Measurements from ENCODE around the gene LY6G6D.

LY6G6D gene, protein sequence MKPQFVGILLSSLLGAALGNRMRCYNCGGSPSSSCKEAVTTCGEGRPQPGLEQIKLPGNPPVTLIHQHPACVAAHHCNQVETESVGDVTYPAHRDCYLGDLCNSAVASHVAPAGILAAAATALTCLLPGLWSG

DNA sequence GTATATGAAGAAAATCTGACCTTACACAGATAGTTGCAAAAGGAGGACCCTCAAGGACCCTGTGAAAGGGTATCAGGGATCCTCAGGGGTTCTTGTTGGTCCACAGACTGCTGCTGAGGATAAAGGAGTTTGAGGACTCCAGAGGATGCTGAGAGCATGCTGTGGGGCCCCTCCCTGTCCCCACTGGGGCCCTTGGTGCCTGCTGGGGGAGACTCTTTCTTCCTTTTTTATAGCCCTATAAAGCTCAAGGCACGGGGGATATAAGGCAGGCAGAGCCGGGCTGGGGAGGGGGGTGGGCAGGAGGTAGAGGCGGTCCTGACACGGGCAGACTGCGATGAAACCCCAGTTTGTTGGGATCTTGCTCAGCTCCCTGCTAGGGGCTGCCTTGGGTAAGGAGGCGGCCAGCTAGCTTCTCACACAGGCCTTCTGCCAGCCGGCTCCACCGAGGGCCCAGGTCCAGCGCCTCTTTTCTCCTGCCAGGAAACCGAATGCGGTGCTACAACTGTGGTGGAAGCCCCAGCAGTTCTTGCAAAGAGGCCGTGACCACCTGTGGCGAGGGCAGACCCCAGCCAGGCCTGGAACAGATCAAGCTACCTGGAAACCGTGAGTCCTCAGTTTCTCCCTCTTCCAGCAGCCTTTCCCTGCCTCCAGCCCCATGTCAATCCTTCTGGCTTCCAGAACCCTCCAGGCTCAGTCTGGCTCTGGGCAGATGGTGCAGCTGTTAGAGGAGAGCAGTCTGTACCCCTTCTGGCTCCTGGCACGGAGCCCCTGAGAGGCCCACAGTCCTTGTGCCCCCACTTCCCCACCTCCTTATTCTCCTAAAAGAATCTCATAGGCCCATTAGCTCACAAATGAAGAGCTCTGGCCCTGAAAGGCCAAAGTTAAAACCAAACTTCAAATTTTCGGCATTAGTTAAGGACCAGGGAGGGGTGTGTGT lies at the start of gene LY6G6D:
Gene LY6G6D, plus strand, starts transcription at position 327 of the 937 bp plus-strand sequence. Its CDS starts 8 bp downstream, at position 335.
- no peak for DNase-seq (ENCODE audit: low spot score)

DNA sequence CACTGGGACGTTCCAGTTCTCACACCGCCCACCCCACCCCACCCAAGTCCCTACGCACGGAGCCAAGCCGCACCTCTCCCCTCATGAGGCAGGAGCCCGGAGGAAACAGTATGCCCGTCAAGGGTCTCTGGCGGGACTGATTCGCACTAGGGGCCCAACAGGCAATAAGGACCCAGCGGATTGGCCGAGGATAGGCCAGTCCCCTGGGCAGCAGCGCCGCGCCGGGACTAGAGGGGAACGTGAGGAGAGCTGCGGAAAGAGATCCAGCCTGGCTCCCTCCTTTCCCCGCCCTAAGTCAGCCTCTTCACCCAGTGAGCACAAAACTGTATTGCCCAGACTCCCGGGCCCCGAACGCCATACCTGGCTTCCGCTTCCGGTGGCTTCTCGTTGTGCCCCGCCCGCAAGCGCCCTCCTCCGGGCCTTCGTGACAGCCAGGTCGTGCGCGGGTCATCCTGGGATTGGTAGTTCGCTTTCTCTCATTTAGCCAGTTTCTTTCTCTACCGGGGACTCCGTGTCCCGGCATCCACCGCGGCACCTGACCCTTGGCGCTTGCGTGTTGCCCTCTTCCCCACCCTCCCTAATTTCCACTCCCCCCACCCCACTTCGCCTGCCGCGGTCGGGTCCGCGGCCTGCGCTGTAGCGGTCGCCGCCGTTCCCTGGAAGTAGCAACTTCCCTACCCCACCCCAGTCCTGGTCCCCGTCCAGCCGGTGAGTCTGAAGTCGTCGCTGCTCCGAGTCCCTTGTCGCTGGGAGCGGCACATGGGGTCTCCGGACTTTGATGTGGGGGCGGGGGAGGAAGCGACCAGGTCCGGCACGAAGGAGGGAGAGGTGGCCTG lies 49.4 kb upstream of the LY6G6D start, which contains the start of gene CSNK2B:
Gene CSNK2B, plus strand, starts transcription at position 580 of the 836 bp plus-strand sequence. CDS start 752 bp downstream, outside the sequence.
- peak; percentile 97 for DNase-seq (ENCODE audit: low spot score)

DNA sequence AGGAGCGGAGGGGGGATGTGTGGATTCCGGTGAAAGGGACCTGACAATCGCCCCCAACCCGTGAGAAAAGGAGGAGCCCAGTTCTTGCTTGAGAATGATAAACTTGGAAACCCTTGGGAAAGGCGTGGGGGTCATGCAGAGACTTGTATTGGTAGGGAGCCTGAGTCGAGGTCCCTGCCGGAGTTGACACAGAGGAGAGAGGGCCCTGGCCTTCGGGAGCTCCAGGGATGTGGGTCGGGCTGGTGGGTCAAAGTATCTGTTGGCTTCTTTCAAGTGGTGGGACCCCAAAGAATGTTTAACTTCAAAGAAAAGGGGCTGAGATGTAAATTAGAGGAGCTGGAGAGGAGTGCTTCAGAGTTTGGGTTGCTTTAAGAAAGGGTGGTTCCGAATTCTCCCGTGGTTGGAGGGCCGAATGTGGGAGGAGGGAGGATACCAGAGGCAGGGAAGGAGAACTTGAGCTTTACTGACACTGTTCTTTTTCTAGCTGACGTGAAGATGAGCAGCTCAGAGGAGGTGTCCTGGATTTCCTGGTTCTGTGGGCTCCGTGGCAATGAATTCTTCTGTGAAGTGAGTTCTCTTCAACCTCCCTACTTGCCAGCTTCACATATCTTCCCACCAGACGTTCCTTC lies 48.7 kb upstream of the LY6G6D start:
- no peak for DNase-seq (ENCODE audit: low spot score)

- no peak for DNase-seq (ENCODE audit: low spot score)
Observed at GRCh38 chr6:31669676-31670075, 45.5 kb upstream of the LY6G6D start, which contains the start of gene LY6G5B. Gene LY6G5B, plus strand, starts transcription at chr6:31669976. Its CDS starts 975 bp downstream, at chr6:31670951.

DNA sequence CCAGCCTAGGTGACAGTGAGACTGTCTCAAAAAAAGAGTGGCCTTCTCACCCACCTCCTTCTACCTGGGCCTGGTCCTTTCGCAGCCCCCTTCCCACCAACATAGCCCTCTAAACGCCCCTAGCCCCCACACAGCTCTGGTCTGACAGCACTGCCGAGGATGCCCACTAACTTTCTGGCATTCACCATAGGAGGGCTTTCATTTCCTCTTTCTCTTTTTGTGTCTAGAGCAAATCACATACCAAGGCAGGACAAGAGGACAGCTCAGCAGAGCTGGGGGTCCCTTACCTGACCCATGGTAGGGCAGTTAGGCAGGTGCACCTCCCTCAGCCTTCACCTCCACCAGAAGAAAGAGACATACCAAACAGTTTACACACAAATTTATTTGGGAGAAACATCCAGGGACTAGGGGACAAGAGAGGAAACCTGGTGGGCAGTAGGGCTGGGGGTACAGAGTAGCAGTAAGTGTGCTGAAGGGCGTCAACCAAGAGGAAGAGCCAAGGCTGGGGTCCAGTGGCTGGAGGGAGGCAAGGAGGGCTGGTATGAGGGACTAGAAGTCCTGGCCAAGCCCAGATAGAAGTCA lies 38.7 kb upstream of the LY6G6D start:
- DNase-seq (ENCODE audit: low spot score): no peak

GRCh38 chr6:31676904-31677303 lies 38.2 kb upstream of the LY6G6D start:
- no peak for DNase-seq (ENCODE audit: low spot score)

DNA sequence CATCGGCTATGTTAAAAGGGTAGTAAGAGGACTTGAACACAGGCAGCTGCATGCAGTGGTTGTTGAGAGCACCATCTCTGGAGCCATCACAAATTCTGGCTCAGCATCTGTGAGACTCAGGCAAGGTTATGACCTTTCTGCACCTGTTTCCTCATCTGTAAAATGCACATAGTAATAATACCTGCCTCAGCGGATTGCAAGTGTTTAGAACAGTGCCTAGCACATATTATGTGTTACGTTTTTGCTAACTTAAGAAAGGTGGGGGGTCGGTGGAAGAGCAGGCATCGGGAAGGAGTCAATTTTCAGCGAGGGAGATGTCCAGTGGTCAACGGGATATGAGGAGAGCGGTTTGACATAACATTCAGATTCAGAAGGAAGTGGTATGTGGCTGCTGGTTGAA lies 37.2 kb upstream of the LY6G6D start:
- no peak for DNase-seq (ENCODE audit: low spot score)

DNA sequence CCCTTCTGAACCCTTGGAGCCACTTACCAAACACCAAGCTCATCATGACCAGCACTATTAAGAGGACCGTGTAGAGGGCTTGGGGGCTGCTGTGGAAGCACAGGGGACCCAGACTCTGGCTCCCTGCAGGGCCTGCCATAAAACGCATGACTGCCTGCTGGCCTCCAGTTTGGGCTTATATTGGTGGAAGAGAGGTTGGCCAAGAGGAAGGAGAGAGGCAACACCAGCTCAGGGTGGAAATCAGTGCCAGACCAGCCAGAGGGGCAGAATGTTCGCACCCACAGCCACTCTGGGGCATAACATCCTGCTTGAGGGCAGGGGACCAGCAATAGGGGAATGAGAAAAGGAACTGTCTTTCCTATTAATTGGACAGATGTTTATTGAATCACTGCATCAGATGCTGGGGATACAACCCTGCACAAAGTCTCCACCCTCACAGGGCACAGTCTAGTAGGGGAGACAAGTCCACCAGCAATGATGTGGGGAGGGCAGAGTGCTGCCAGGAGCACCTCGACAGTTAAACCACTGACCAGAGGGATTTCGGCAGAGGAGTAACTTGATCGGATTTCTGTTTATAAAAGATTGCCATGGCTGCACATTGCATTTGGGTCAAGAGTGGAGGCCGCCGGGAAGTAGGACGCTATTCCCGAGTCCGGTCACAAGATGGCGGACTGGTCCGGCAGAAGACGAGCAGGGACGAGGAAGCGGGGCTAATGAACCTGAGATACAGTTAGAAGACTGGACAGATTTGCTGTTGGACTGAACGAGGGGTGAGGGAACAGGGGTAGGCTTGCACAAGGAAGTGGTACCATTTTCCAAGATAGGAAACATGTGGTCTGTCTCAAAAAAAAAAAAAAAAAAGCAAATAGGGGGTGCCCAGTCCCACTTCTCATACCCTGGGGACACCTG lies 34.7 kb upstream of the LY6G6D start, which contains the start of gene LY6G5C:
Gene LY6G5C, minus strand, starts transcription at position 842 of the 909 bp plus-strand sequence. Its CDS starts 694 bp downstream, at position 148.
- DNase-seq (ENCODE audit: low spot score): peak; percentile 92

DNA sequence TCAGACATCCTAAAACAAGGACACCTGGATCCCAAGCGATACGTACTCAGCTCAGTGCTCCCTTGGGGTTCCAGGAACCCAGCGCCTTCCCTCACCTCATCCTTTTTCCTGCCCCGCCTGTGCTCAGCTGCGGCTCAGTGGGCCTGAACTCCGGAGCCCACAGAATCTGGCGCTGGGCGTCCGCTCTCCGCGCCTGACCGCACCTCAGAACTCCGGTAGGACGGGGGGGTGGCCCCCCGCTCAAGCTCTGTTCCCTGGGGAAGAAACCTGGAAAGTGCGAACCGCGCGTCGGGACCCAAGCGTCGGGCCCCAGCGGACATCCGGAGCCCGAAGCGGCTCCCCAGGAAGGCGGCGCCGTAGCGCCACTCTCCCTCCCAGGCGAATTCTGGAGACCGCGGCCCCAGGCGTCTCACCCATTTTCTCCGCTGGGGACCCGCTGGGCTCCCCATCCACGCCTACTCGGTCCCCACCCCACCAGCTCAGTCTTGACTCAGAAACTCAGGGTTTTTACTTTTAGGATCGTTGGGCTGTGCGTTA lies 33.9 kb upstream of the LY6G6D start:
- peak; percentile 67 for DNase-seq (ENCODE audit: low spot score)

GRCh38 chr6:31683591-31683990 lies 31.6 kb upstream of the LY6G6D start:
- DNase-seq (ENCODE audit: low spot score): no peak

DNA sequence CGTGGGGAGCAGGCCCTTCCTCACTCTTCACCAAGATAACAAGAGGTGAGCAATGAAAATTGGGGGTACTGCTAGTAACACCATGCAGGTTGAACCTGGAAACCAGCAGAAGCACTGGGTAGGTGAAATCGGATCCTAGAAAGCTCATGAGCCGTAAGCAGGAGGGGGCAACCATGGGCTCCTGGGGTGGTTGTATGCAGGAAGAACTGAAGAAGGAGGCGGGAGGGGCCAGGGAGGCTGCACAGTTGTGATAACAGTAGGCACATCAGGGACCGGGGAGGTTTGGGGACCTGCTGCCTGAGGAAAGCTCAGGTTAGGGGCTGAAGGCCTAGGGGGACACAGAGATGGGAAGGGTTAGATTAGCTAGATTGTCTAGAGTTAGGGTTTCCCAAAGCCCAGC lies 28.7 kb upstream of the LY6G6D start:
- no peak for DNase-seq (ENCODE audit: low spot score)

DNA sequence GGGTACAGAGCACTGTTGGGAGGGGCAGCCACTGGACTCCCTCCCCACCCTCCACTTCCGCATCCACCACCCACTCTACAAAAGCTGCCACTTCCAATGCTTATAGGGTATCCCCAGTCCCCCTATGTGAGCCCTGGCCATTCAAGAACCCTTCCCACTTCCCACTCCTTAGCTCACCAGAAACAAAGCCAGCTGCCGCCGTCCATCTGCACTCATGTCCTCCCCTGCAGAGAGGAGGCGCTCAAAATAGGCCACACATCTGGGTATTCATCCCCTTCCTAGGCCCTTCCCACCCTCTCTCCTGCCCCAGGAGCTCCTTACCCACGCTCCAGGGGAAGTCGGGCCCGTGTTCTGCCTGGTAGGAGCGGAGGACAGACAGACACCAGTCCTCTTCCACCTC lies 27.8 kb upstream of the LY6G6D start:
- DNase-seq (ENCODE audit: low spot score): no peak

GRCh38 chr6:31687860-31688693 lies 27.1 kb upstream of the LY6G6D start:
- DNase-seq (ENCODE audit: low spot score): no peak

GRCh38 chr6:31689249-31690110 lies 25.7 kb upstream of the LY6G6D start:
- no peak for DNase-seq (ENCODE audit: low spot score)

GRCh38 chr6:31690231-31691077 lies 24.7 kb upstream of the LY6G6D start:
- DNase-seq (ENCODE audit: low spot score): no peak

DNA sequence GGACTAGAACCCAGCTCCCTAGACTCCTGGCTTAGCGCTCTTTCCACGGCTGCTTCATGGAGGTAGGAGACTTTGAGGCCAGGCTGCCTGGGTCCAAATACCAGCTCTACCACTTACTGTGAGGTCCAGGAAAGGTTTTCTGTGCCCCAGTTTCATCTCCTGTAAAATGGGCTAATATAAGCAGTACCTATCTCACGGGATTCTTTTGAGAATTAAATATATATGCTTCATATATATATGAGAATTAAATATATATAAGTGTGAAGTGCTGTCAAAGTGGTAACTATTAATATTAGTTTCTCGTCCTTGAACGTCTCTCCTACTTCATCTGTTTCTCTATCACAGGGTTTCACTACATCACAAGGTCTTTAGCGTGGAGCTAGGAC lies 24.1 kb upstream of the LY6G6D start:
- no peak for DNase-seq (ENCODE audit: low spot score)

GRCh38 chr6:31691564-31692108 lies 23.5 kb upstream of the LY6G6D start:
- DNase-seq (ENCODE audit: low spot score): no peak
